Measurements from ENCODE around the gene DYNLT2B. TPM values are rescaled to one million over a fixed set of nuclear protein-coding genes. Genes with fewer than 3 reads are reported as not detected.

The DYNLT2B gene
- total RNA-seq, 4 donors from 2014 or later: 6.6 to 16.6 (median 8.4) TPM

- H3K27ac ChIP-seq: no peak overlapping the region
- intact Hi-C loops (cut with DNase I): no loop called here
- H3K4me1 ChIP-seq: peaks cover 0 to 19% (median 0%) of the 10 kb centered on the region in 3 donors
- H3K27me3 ChIP-seq: peaks cover 0 to 32% (median 0%) of the 10 kb centered on the region in 4 donors
- H3K36me3 ChIP-seq: no peaks in the 10 kb centered on the region
- no peak for DNase-seq
- 69% methylated on average over 7 to 8 of the region's 8 CpGs for WGBS, 2 donors
- H3K4me3 ChIP-seq: no peak overlapping the region
- TF ChIP-seq CTCF (IDR thresholded peaks at IDR 0.05): no peak
- no peak for TF ChIP-seq POLR2A (IDR thresholded peaks at IDR 0.05)
- no peaks in the 10 kb centered on the region for H3K9me3 ChIP-seq
Observed at GRCh38 chr3:196332168-196332567, 14.1 kb upstream of the DYNLT2B start.

GRCh38 chr3:196327405-196327804 lies 9.4 kb upstream of the DYNLT2B start:
- DNase-seq: no peak
- no peak overlapping the region for H3K27ac ChIP-seq
- intact Hi-C loops (cut with DNase I): no loop called here
- no peaks in the 10 kb centered on the region for H3K4me1 ChIP-seq
- no peaks in the 10 kb centered on the region for H3K36me3 ChIP-seq
- no peaks in the 10 kb centered on the region for H3K9me3 ChIP-seq
- TF ChIP-seq CTCF (IDR thresholded peaks at IDR 0.05): no peak
- H3K4me3 ChIP-seq: no peak overlapping the region
- H3K27me3 ChIP-seq: peaks cover 0 to 21% (median 0%) of the 10 kb centered on the region in 4 donors
- WGBS, 2 donors: 29% methylated on average over 2 to 6 of the region's 6 CpGs

GRCh38 chr3:196326936-196327335 lies 8.9 kb upstream of the DYNLT2B start:
- H3K9me3 ChIP-seq: no peaks in the 10 kb centered on the region
- H3K4me1 ChIP-seq: no peaks in the 10 kb centered on the region
- intact Hi-C loops (cut with DNase I): no loop called here
- H3K36me3 ChIP-seq: no peaks in the 10 kb centered on the region
- no peak for DNase-seq
- no peak for TF ChIP-seq POLR2A (IDR thresholded peaks at IDR 0.05)
- TF ChIP-seq CTCF (IDR thresholded peaks at IDR 0.05): no peak
- 68 to 70% methylated on average over 9 of the region's 9 CpGs for WGBS, 2 donors
- H3K4me3 ChIP-seq: no peak overlapping the region
- H3K27ac ChIP-seq: no peak overlapping the region
- H3K27me3 ChIP-seq: peaks cover 0 to 18% (median 0%) of the 10 kb centered on the region in 4 donors

GRCh38 chr3:196323691-196324090 lies 5.7 kb upstream of the DYNLT2B start:
- Histone ChIP-seq H3K36me3 (no peaks in the 10 kb centered on the region), H3K4me1 (peaks cover 4 to 20% (median 6%) of the 10 kb centered on the region in 3 donors), H3K27me3 (peaks cover 0 to 6% (median 0%) of the 10 kb centered on the region in 4 donors), H3K9me3 (no peaks in the 10 kb centered on the region), H3K4me3 (no peak overlapping the region), H3K27ac (no peak overlapping the region)
- TF ChIP-seq POLR2A (IDR thresholded peaks at IDR 0.05): no peak
- no peak for TF ChIP-seq CTCF (IDR thresholded peaks at IDR 0.05)
- WGBS, 2 donors: 61 to 75% methylated on average over 11 of the region's 11 CpGs
- intact Hi-C loops (cut with DNase I): no loop called here
- no peak for DNase-seq

- TF ChIP-seq POLR2A (IDR thresholded peaks at IDR 0.05) (no peak), CTCF (IDR thresholded peaks at IDR 0.05) (no peak)
- Histone ChIP-seq H3K27me3 (peaks cover 0 to 6% (median 0%) of the 10 kb centered on the region in 4 donors), H3K4me3 (no peak overlapping the region), H3K36me3 (no peaks in the 10 kb centered on the region), H3K27ac (no peak overlapping the region), H3K4me1 (peaks cover 4 to 25% (median 6%) of the 10 kb centered on the region in 3 donors), H3K9me3 (no peaks in the 10 kb centered on the region)
- intact Hi-C loops (cut with DNase I): no loop called here
- DNase-seq: no peak
- WGBS, 2 donors: 90 to 91% methylated on average over 4 of the region's 4 CpGs
Observed at GRCh38 chr3:196323016-196323415, 5.0 kb upstream of the DYNLT2B start.

Measured in esophagus squamous epithelium (tissue), 5 donors.